Measurements from ENCODE around the gene CELF4. TPM values are rescaled to one million over a fixed set of nuclear protein-coding genes. Genes with fewer than 3 reads are reported as not detected.

Gene CELF4
- total RNA-seq, 1 donor from 2014 or later = 0.22 TPM

DNA sequence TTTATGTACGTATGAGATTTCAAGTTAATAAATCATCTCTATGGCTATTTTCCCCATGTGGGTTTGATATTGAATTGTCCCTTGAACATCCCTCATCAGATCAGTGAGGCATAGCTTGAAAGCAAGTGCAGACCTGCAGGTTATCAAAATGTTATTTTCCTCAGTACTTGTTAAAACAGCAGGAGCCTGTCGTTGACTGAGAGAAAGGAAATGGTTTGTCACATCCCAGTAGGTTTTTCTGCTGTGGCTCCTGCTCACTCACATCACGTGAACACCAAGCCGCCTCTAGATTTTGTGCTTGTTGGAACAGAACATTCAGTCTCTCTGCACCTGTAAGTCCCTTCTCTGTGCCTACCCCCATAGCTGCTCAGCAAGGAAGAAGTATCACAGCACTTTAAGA is 340.3 kb downstream of the CELF4 start:
- Mint-ChIP-seq H3K9me3 (ENCODE audit: low read depth) (peaks cover 3% of the 10 kb centered on the region), H3K4me3 (ENCODE audit: unreplicated experiment) (no peak overlapping the region), H3K4me1 (ENCODE audit: low read depth) (peaks cover 7% of the 10 kb centered on the region), H3K27me3 (ENCODE audit: low read depth) (no peaks in the 10 kb centered on the region), H3K36me3 (ENCODE audit: low read depth) (peaks cover 3% of the 10 kb centered on the region), H3K27ac (ENCODE audit: unreplicated experiment) (no peak overlapping the region)
- TF ChIP-seq, protein P1, sequence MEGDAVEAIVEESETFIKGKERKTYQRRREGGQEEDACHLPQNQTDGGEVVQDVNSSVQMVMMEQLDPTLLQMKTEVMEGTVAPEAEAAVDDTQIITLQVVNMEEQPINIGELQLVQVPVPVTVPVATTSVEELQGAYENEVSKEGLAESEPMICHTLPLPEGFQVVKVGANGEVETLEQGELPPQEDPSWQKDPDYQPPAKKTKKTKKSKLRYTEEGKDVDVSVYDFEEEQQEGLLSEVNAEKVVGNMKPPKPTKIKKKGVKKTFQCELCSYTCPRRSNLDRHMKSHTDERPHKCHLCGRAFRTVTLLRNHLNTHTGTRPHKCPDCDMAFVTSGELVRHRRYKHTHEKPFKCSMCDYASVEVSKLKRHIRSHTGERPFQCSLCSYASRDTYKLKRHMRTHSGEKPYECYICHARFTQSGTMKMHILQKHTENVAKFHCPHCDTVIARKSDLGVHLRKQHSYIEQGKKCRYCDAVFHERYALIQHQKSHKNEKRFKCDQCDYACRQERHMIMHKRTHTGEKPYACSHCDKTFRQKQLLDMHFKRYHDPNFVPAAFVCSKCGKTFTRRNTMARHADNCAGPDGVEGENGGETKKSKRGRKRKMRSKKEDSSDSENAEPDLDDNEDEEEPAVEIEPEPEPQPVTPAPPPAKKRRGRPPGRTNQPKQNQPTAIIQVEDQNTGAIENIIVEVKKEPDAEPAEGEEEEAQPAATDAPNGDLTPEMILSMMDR (IDR thresholded peaks at IDR 0.05) = no peak
- no peak for DNase-seq (ENCODE audit: low spot score)

DNA sequence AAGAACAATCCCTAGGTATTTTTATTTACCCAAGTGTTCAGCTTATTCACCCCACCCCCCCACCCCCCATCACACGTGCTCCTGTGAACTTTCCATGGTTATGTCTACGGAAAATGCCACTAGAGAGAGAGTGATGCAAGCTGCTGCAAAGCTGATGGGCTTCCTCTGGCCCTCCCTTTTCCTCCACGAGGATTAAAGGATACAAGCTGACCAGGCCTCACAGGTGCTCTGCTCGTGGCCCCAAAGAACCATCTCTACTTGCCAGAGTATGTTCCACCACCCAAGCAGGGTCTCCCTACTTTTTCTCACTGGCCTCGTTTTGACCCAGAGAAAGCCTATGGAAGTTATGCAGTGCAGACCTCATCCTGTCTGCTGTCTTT is 342.6 kb downstream of the CELF4 start:
- Mint-ChIP-seq H3K27me3 (ENCODE audit: low read depth) (no peaks in the 10 kb centered on the region), H3K27ac (ENCODE audit: unreplicated experiment) (no peak overlapping the region), H3K4me1 (ENCODE audit: low read depth) (peaks cover 7% of the 10 kb centered on the region), H3K4me3 (ENCODE audit: unreplicated experiment) (no peak overlapping the region), H3K36me3 (ENCODE audit: low read depth) (peaks cover 2% of the 10 kb centered on the region), H3K9me3 (ENCODE audit: low read depth) (peaks cover 3% of the 10 kb centered on the region)
- no peak for DNase-seq (ENCODE audit: low spot score)
- TF ChIP-seq, protein P1 (IDR thresholded peaks at IDR 0.05) = no peak

DNA sequence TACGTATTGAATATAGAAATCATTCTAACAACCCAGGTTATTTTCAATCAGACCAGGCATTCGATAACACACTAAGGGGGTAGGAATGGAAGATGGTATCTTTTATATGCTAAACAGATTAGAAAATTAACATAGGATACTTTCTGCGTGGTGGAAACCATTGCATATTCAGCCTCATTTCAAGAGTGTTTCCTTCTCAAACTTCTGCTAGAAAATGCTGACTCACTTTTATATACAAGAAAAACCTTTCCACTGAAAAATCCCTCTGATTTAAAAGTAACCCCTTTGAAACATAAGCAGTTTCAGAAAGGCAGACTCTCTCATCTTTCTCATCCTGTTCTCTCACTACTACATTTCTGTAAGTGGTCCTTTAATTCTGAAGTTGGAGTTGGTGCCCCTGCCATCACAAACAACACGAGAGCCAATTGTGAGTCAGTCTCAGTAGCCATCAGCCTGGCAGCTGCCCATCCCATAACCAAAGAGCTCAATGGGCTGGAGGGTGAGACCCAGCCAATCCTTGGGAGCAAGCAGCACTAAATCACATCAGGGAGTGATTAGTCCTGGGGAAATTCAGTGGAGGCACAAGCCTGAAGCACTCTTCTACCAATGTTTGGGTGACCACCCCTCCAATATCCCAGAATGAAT is 343.1 kb downstream of the CELF4 start:
- TF ChIP-seq, protein P1 (IDR thresholded peaks at IDR 0.05) = no peak
- H3K27ac Mint-ChIP-seq (ENCODE audit: unreplicated experiment) = no peak overlapping the region
- DNase-seq (ENCODE audit: low spot score) = no peak
- H3K27me3 Mint-ChIP-seq (ENCODE audit: low read depth) = no peaks in the 10 kb centered on the region
- no peaks in the 10 kb centered on the region for H3K9me3 Mint-ChIP-seq (ENCODE audit: low read depth)
- no peak overlapping the region for H3K4me3 Mint-ChIP-seq (ENCODE audit: unreplicated experiment)
- H3K4me1 Mint-ChIP-seq (ENCODE audit: low read depth) = peaks cover 7% of the 10 kb centered on the region
- peaks cover 2% of the 10 kb centered on the region for H3K36me3 Mint-ChIP-seq (ENCODE audit: low read depth)

DNA sequence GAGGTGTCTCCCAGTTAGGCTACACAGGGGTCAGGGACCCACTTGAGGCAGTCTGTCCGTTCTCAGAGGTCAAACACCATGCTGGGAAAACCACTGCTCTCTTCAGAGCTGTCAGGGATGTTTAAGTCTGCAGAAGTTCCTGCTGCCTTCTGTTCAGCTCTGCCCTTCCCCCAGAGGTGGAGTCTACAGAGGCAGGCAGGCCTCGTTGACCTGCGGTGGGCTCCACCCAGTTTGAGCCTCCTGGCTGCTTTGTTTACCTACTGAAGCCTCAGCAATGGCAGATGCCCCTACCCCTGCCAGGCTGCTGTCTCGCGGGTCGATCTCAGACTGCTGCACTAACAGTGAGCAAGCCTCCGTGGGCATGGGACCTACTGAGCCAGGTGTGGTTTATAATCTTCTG is 346.3 kb downstream of the CELF4 start:
- Mint-ChIP-seq H3K27me3 (ENCODE audit: low read depth) (no peaks in the 10 kb centered on the region), H3K9me3 (ENCODE audit: low read depth) (peaks cover 9% of the 10 kb centered on the region), H3K4me1 (ENCODE audit: low read depth) (peaks cover 7% of the 10 kb centered on the region), H3K36me3 (ENCODE audit: low read depth) (peaks cover 6% of the 10 kb centered on the region), H3K27ac (ENCODE audit: unreplicated experiment) (no peak overlapping the region), H3K4me3 (ENCODE audit: unreplicated experiment) (no peak overlapping the region)
- TF ChIP-seq, protein P1 (IDR thresholded peaks at IDR 0.05) = no peak
- no peak for DNase-seq (ENCODE audit: low spot score)

DNA sequence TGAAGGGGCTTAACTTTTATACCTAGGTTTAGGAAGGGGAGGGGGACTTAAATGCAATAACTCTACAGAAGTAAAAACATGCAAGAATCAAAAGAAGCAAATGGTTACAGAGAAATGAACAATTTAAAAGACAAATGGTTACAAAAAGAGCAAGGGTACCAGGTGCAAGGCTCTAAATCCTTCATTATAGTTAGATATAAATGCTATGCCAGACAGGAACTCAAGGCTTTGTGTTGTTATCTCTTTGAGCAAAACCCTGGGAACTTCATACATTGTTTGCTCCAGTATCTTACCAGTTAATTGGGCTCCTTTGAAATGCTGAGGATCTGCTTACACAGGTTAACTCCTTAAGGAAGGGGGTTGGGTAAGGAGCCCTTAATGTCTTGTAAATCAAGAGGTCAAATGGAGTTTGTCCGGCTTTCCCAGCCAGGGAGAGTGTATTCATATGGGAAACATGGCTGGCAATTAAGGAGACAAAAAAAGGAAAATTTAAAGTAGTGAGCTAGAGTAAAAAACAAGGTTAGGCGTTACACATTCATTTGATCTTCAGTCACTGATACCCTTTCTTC is 347.5 kb downstream of the CELF4 start:
- Mint-ChIP-seq H3K27ac (ENCODE audit: unreplicated experiment) (no peak overlapping the region), H3K27me3 (ENCODE audit: low read depth) (no peaks in the 10 kb centered on the region), H3K4me3 (ENCODE audit: unreplicated experiment) (no peak overlapping the region), H3K36me3 (ENCODE audit: low read depth) (peaks cover 6% of the 10 kb centered on the region), H3K9me3 (ENCODE audit: low read depth) (peaks cover 11% of the 10 kb centered on the region), H3K4me1 (ENCODE audit: low read depth) (peaks cover 7% of the 10 kb centered on the region)
- no peak for DNase-seq (ENCODE audit: low spot score)
- TF ChIP-seq, protein P1 (IDR thresholded peaks at IDR 0.05) = no peak

Data from chondrocyte (in vitro differentiated cells).